ENCODE data around the gene CDKN1C. TPM values are rescaled to one million over a fixed set of nuclear protein-coding genes. Genes with fewer than 3 reads are reported as not detected.

Gene CDKN1C
- total and polyA plus RNA-seq, 12 donors, result 16.9 to 55.3 (median 26.6) TPM

GRCh38 chr11:2841411-2842190, 44.0 kb downstream of the CDKN1C start:
- intact Hi-C loops (cut with DNase I), result no loop called here
- ATAC-seq, result no peak
- no peaks in the 10 kb centered on the region for H3K27me3 ChIP-seq
- 92 to 93% methylated on average over 26 of the region's 26 CpGs for WGBS, 2 donors
- H3K4me1 ChIP-seq, result peaks cover 12 to 38% (median 24%) of the 10 kb centered on the region in 9 donors
- no peaks in the 10 kb centered on the region for H3K9me3 ChIP-seq
- H3K4me3 ChIP-seq, result no peak overlapping the region
- H3K27ac ChIP-seq, result no peak overlapping the region
- no peak for TF ChIP-seq CTCF (IDR thresholded peaks at IDR 0.05)
- no peak for DNase-seq
- H3K36me3 ChIP-seq, result no peaks in the 10 kb centered on the region

GRCh38 chr11:2839395-2839943, 46.1 kb downstream of the CDKN1C start:
- ATAC-seq, result peak; percentile 4 to 72 (median 39)
- Histone ChIP-seq H3K36me3 (no peaks in the 10 kb centered on the region), H3K27me3 (no peaks in the 10 kb centered on the region), H3K4me1 (peaks cover 14 to 47% (median 29%) of the 10 kb centered on the region in 9 donors), H3K4me3 (no peak overlapping the region), H3K27ac (peak overlapping the region in 9 of 10 donors; percentile 37 to 79 (median 75)), H3K9me3 (no peaks in the 10 kb centered on the region)
- DNase-seq, result no peak
- TF ChIP-seq CTCF (IDR thresholded peaks at IDR 0.05), result no peak
- intact Hi-C loops (cut with DNase I), result loop anchor here in 1 of 10 donors (5.0 kb wide), 1 partner anchor 43 kb away; no protein-coding TSS in a partner anchor
- WGBS, 2 donors, result 66 to 74% methylated on average over 23 of the region's 23 CpGs

- H3K36me3 ChIP-seq, result no peaks in the 10 kb centered on the region
- H3K4me1 ChIP-seq, result peaks cover 14 to 54% (median 29%) of the 10 kb centered on the region in 9 donors
- ATAC-seq (no peak), DNase-seq (no peak)
- H3K9me3 ChIP-seq, result no peaks in the 10 kb centered on the region
- 83 to 92% methylated on average over 25 of the region's 25 CpGs for WGBS, 2 donors
- TF ChIP-seq CTCF (IDR thresholded peaks at IDR 0.05), result no peak
- intact Hi-C loops (cut with DNase I), result loop anchor here in 1 of 10 donors (5.0 kb wide), 1 partner anchor 44 kb away; no protein-coding TSS in a partner anchor
- H3K4me3 ChIP-seq, result no peak overlapping the region
- peak overlapping the region in 9 of 10 donors; percentile 37 to 79 (median 75) for H3K27ac ChIP-seq
- H3K27me3 ChIP-seq, result no peaks in the 10 kb centered on the region
These were observed 46.8 kb downstream of the CDKN1C start for GRCh38 chr11:2838676-2839294.

- Histone ChIP-seq H3K4me3 (no peak overlapping the region), H3K27ac (peak overlapping the region in 8 of 10 donors; percentile 24 to 79 (median 76)), H3K27me3 (no peaks in the 10 kb centered on the region), H3K36me3 (no peaks in the 10 kb centered on the region), H3K4me1 (peaks cover 14 to 54% (median 29%) of the 10 kb centered on the region in 9 donors), H3K9me3 (no peaks in the 10 kb centered on the region)
- DNase-seq, result no peak
- intact Hi-C loops (cut with DNase I), result loop anchor here in 1 of 10 donors (5.0 kb wide), 1 partner anchor 44 kb away; no protein-coding TSS in a partner anchor
- no peak for TF ChIP-seq CTCF (IDR thresholded peaks at IDR 0.05)
- WGBS, 2 donors, result 57 to 58% methylated on average over 11 of the region's 11 CpGs
- ATAC-seq, result no peak
These were observed 47.5 kb downstream of the CDKN1C start for GRCh38 chr11:2838091-2838490.

Measured in heart right ventricle (tissue), 16 donors.